NCI-H526 treated with DMSO at 0.1 percent for 48 hours (cell line): ENCODE measurements around the gene PLXNA4.
"Not testable (repeated sequence)": the region's sequence is repeated elsewhere in the genome, so short reads cannot be mapped to it uniquely, and the experiment has no call there.

Experiments
- DNase-seq: peaks from one replicate; lab custom pipeline; 2025; lab: John Stamatoyannopoulos, UW

PLXNA4 gene

DNA sequence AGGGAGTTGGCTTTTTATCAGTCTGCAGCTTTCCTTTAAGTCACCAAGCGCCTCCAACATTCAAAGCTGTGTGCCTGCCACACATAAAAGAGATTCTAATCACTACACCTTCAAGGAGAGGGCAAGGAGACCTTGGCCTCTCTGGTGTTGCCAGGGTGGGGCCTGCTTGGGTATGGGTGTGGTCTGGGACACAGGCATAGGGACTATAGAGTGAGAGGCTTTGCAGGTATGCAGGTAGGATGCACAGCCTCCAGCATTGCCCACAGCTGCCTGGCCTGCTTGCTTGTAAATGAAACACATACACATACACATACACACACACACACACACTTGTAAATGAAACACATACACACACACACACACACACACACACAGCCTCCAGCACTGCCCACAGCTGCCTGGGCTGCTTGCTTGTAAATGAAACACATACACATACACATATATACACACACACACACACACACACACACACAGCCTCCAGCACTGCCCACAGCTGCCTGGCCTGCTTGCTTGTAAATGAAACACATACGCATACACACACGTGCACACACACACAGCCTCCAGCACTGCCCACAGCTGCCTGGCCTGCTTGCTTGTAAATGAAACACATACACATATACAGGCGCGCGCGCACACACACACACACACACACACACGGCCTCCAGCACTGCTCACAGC lies 397.7 kb downstream of the PLXNA4 start:
- DNase-seq = not testable (repeated sequence)

- DNase-seq = no peak
Observed at GRCh38 chr7:132177708-132178401, 398.4 kb downstream of the PLXNA4 start.

GRCh38 chr7:132176719-132177118 lies 399.6 kb downstream of the PLXNA4 start:
- DNase-seq = no peak

GRCh38 chr7:132171130-132171576 lies 405.1 kb downstream of the PLXNA4 start:
- no peak for DNase-seq

DNA sequence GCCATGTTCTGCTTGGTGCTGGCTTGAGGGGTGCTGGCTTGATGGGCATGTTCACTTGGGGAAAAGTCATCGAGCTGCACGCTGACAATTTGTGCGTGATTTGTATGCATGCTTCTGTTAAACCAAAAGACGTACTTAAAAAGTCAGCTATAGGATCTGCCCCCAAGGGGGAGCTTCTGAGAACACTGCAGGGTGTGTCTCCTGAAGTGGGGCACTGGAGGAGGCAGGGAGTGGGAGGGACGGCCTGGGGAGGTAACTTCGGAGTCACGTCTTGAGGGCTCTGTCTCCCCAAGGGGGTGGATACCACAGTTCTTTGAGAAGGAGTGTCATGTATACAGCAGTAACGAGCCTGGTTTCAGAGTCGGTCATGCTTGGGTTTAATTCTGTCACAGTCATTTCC lies 406.5 kb downstream of the PLXNA4 start:
- no peak for DNase-seq

GRCh38 chr7:132168239-132168638 lies 408.0 kb downstream of the PLXNA4 start:
- no peak for DNase-seq

GRCh38 chr7:132165695-132166094 lies 410.6 kb downstream of the PLXNA4 start:
- not testable (repeated sequence) for DNase-seq

DNA sequence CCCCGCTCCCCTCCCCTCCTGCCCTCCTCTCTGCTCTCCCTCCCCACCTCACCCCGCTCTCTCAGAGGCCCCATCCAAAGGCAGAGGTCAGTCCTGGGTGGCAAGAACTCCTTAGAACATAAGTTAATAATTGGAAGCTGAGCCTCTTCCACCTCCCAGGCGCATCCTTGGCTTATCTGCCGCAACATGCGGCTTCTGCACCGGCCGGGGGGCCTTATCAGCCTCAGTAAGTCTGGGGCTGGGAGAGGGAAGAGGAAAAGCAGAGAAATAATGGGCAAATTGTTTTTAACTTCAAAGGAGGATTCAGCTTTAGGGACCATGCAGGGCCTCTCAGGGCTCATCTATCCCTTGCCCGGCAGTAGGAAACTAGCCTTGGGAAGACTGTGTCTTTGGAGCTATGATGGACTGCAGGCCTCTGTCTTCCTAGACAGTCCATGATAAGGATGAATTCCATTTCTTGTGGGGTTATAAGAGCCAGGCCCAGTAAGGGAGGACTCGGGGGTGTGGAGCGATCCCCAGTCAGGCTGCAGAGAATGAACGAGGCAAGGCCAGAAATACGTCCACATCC lies 411.6 kb downstream of the PLXNA4 start:
- no peak for DNase-seq

DNA sequence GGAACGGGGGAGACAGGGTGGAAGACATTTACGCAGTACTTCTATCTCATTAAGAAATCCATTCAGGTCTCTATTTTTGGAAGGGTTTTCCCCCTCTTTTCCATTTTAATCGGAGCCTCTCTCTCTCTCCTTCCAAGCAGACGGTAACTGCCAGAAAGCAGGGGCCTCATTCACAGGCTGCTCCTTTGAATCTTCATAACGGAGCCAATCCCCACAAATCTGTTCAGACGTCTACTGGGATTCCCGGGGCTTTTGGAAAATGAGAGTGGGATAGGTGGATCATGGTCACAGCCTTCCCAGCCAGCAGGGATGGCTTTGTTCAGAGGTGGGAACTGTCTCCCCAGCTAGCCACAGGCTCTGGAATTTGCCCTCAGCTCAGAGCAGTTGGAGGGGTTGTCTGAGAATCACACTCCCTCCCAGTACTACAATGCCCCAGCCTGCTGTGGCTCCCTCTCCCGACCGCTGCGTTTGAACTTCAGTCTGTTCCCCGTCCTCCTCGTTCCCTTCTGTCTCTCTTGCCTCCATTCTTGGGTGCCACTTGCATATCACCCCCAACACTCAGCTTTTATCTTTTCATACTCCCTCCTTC lies 413.6 kb downstream of the PLXNA4 start:
- no peak for DNase-seq

GRCh38 chr7:132161976-132162375 lies 414.3 kb downstream of the PLXNA4 start:
- no peak for DNase-seq

DNA sequence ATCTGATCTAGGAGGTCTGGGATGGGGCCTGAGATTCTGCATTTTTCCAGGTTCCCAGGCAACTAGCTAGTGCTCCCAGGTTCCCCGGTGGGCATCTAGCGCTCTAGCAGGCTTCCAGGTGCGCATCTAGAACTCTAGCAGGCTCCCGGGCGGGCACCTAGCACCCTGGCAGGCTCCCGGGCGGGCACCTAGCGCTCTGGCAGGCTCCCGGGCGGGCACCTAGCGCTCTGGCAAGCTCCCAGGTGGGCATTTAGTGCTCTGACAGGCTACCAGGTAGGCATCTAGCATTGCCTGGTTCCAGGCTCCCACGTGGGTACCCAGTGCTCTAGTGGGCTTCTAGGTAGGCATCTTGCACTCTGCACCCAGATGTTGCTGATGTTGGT lies 414.7 kb downstream of the PLXNA4 start:
- no peak for DNase-seq

- DNase-seq = no peak
Observed at GRCh38 chr7:132160611-132161532, 415.4 kb downstream of the PLXNA4 start.

DNA sequence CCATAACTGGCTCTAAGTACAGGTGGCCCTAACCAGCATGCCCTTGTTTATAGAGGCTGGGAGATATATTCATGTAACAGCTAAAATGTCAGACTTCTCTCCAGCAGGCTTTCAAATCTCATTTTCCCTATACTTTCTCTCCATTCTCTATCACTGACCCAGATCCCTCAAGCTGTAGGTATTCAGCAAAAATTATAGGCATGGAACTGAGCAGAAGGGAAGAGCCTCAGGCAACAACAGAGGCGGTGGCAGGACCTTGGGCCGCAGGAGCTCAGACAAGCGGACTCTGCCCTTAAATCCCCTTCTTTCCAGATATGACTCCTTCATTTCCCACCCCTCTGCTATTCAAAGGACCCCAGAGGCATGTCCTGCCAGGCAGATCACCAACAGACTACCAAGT lies 417.4 kb downstream of the PLXNA4 start:
- no peak for DNase-seq

DNA sequence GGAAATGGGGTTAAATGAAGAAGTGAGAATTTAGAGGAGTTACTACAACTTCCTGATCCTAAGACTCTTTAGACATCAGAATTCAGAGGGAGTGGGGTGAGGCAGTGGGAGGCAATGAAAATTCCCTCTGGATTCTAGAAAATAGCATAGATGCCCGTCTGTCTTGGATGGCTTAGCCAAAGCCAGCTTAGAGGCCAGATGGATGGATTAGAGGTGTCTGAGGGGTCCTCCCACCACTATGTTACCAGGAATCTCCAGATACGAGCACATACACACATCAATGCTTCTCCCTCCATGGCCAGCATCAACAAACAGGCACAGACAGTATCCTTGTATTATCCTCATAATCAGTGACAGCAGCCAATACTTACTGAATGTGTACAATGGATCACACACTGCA lies 418.1 kb downstream of the PLXNA4 start:
- no peak for DNase-seq

DNA sequence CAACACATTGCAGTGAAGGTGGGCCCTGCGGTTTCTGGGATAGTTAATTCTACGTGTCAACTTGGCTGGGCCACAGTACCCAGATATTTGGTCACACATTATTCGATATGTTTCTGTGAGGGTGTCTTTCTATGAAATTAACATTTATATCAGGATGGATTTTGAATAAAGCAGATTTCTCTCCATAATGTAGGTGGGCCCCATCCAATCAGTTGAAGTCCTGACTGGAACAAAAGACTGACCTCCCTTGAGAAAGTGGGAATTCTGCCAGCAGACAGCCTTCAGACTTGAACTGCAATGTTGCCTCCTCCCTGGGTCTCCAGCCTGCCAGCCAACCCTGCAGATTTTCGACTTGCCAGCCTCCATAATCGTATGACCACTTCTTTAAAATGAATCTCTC lies 420.6 kb downstream of the PLXNA4 start:
- no peak for DNase-seq

- no peak for DNase-seq
Observed at GRCh38 chr7:132154695-132155471, 421.4 kb downstream of the PLXNA4 start.

GRCh38 chr7:132154248-132154647 lies 422.0 kb downstream of the PLXNA4 start:
- no peak for DNase-seq

GRCh38 chr7:132152131-132152889 lies 424.0 kb downstream of the PLXNA4 start:
- no peak for DNase-seq

GRCh38 chr7:132150711-132151110 lies 425.6 kb downstream of the PLXNA4 start:
- DNase-seq = no peak
